ENCODE results near the gene DHRS3. TPM values are rescaled to one million over a fixed set of nuclear protein-coding genes. Genes with fewer than 3 reads are reported as not detected.

The DHRS3 gene
- total and polyA plus RNA-seq, 2 donors (not counting 3 experiments of a cell fraction or from before 2014, with no cell fraction given) = 54.3 to 75.2 TPM

DNA sequence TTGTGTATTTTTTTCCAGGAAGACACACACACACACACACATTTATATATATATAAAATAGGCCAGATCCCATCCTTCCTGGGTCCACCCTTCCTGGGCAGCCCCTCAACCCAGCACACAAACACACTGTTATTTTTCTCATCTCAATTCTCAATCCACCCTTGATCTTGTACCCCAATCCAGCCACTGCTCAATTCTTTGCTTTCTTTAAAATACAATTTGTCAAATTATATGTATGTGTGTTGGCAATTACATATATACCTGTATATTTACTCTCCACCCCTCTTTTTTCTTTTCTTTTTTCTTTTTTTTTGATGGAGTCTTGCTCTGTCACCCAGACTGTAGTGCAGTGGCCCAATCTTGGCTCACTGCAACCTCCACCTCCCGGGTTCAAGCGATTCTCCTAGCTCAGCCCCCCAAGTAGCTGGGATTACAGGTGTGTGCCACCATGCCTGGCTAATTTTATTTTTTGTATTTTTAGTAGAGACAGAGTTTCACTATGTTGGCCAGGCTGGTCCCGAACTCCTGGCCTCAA, 88.3 kb downstream of the DHRS3 start:
- BruUV-seq (replicated peaks) = no TSS peak
- intact Hi-C loops (cut with micrococcal nuclease) = no loop called here
- H3K27ac ChIP-seq (ENCODE audit: insufficient read depth, low read depth, low read length) = no peak overlapping the region

More for the DNA sequence above, 88.3 kb downstream of the DHRS3 start:
- H3K9me3 ChIP-seq (replicated peaks; ENCODE audit: control insufficient read depth, insufficient read depth, low read length) = no peaks in the 10 kb centered on the region
- DNase-seq (ENCODE audit: low read depth, low spot score) (no peak), FAIRE-seq (peak; percentile 12)
- ChIA-PET POLR2A (no interaction called here), CTCF (no interaction called here)
- H3K4me3 ChIP-seq (replicated peaks in 1 of 3; ENCODE audit: insufficient read depth in 1 of 3, low read depth in 1 of 3, low read length in 3 of 3) = no peak overlapping the region
- no peaks in the 10 kb centered on the region for H3K9me1 ChIP-seq (replicated peaks; ENCODE audit: control insufficient read depth, extremely low read depth, insufficient read depth, low read length)
- no peaks in the 10 kb centered on the region for H3K36me3 ChIP-seq (ENCODE audit: control insufficient read depth in 2 of 2, extremely low read depth in 1 of 2, insufficient read depth in 2 of 2, low read length in 2 of 2)
- H3K4me2 ChIP-seq (ENCODE audit: insufficient read depth, low read length) = no peak overlapping the region
- H3K9ac ChIP-seq (replicated peaks; ENCODE audit: extremely low read depth, insufficient read depth, low read length) = no peak overlapping the region
- TF ChIP-seq FOS (IDR thresholded peaks at IDR 0.05; ENCODE audit: borderline replicate concordance, insufficient read depth, low read length) = no peak
- TF ChIP-seq MYC (IDR thresholded peaks at IDR 0.05; ENCODE audit: low read depth, low read length) = no peak
- TF ChIP-seq CTCF (IDR thresholded peaks at IDR 0.05; ENCODE audit: extremely low read depth in 1 of 2, insufficient read depth in 1 of 2, low read depth in 1 of 2, low read length in 2 of 2) = no peak
- no peaks in the 10 kb centered on the region for H3K27me3 ChIP-seq (ENCODE audit: control insufficient read depth in 2 of 2, insufficient read depth in 2 of 2, low read length in 2 of 2)
- no peaks in the 10 kb centered on the region for H3K79me2 ChIP-seq (ENCODE audit: control insufficient read depth, insufficient read depth, low read length)
- H2AFZ ChIP-seq (ENCODE audit: low read depth, low read length) = no peak overlapping the region
- H3K4me1 ChIP-seq (ENCODE audit: control insufficient read depth, extremely low read depth, insufficient read depth, low read length) = no peaks in the 10 kb centered on the region
- H4K20me1 ChIP-seq (replicated peaks; ENCODE audit: control insufficient read depth, extremely low read depth, insufficient read depth, low read length) = no peaks in the 10 kb centered on the region
- dilution Hi-C loops (cut with MboI; ENCODE audit: extremely low pct_ligation_motif_present, low sequenced_read_pairs) = no loop called here
